Measurements from ENCODE around the gene TMIGD2.
"Not testable (repeated sequence)": the region's sequence is repeated elsewhere in the genome, so short reads cannot be mapped to it uniquely, and the experiment has no call there.

Gene TMIGD2

GRCh38 chr19:4329858-4330257, 27.7 kb upstream of the TMIGD2 start:
- H3K27ac ChIP-seq: no peak overlapping the region
- TF ChIP-seq, protein P1, sequence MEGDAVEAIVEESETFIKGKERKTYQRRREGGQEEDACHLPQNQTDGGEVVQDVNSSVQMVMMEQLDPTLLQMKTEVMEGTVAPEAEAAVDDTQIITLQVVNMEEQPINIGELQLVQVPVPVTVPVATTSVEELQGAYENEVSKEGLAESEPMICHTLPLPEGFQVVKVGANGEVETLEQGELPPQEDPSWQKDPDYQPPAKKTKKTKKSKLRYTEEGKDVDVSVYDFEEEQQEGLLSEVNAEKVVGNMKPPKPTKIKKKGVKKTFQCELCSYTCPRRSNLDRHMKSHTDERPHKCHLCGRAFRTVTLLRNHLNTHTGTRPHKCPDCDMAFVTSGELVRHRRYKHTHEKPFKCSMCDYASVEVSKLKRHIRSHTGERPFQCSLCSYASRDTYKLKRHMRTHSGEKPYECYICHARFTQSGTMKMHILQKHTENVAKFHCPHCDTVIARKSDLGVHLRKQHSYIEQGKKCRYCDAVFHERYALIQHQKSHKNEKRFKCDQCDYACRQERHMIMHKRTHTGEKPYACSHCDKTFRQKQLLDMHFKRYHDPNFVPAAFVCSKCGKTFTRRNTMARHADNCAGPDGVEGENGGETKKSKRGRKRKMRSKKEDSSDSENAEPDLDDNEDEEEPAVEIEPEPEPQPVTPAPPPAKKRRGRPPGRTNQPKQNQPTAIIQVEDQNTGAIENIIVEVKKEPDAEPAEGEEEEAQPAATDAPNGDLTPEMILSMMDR (conservative IDR thresholded peaks at IDR 0.05): no peak

DNA sequence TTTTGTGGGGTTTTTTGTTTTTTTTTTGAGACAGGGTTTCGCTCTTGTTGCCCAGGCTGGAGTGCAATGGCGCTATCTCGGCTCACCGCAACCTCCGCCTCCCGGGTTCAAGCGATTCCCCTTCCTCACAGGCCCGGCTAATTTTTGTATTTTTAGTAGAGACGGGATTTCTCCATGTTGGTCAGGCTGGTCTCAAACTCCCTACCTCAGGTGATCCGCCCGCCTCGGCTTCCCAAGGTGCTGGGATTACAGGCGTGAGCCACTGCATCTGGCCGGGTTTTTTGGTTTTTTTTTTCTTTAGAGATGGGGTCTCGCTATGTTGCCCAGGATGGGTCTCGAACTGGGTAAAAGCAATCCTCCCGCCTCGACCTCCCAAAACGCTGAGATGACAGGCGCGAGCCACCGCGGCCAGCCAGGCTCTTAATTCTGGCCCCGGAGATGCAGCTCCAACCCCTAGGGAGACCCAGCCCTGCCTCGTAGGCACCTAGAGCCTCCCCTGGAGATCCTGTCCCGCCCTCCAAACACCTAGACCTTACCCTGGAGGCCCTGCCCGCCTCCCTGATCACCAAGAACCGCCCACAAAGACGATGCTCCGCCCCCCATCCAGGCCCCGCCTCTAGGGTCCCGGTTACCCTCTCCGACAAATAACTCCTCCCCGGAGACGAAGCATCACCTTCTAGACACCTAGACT, 26.9 kb upstream of the TMIGD2 start:
- not testable (repeated sequence) for H3K27ac ChIP-seq

DNA sequence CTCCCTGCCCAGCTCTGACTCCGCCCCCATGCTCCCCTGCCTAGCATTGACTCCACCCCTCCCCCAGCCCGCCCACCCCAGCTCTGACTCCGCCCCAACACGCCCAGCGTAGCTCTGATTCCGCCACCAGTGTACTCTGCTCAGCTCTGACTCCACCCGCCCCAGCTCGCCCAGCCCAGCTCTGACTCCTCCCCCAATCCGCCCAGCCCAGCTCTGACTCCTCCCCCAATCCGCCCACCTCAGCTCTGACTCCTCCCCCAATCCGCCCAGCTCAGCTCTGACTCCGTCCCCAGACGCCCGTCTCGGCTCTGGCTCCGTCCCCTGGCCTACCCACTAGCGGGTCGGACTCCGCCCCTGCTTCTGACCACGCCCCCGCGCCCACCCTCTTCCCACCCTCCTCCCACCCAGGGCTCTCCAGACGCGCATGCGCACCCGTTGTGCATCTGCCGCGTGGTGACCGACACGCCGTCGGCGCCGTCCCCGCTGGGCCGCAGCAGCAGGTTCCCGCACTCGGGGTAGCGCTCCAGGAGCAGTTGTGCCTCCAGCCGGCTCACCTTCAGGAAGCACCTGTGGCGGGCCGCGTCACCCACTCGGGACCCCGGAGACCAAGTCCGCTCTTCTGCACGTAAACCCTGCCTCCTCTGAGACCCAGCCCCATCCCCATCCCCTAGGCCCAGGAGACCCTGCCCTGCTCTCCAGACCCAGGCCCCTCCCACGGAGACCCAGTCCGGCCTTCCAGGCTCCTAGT, 26.2 kb upstream of the TMIGD2 start:
- no peak overlapping the region for H3K27ac ChIP-seq
- TF ChIP-seq, protein P1 (conservative IDR thresholded peaks at IDR 0.05): no peak

DNA sequence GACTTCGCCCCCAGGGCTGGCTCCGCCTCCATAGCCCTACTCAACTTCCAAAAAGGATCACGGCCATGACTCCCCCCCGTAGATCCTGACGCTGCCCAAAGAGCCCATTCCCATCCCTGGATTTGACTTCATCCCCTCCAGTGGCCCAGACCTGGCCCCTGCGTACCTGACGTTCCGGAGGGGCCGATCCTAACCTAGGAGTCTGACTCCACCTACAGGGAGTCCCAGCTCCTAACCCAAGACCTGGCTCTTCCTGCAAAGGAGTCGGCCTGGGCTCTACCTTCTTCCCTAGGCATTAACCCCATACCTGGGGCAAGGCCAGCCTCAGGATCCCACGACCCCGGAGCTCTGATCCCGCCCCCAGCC, 25.7 kb upstream of the TMIGD2 start:
- TF ChIP-seq, protein P1 (conservative IDR thresholded peaks at IDR 0.05): no peak
- no peak overlapping the region for H3K27ac ChIP-seq

DNA sequence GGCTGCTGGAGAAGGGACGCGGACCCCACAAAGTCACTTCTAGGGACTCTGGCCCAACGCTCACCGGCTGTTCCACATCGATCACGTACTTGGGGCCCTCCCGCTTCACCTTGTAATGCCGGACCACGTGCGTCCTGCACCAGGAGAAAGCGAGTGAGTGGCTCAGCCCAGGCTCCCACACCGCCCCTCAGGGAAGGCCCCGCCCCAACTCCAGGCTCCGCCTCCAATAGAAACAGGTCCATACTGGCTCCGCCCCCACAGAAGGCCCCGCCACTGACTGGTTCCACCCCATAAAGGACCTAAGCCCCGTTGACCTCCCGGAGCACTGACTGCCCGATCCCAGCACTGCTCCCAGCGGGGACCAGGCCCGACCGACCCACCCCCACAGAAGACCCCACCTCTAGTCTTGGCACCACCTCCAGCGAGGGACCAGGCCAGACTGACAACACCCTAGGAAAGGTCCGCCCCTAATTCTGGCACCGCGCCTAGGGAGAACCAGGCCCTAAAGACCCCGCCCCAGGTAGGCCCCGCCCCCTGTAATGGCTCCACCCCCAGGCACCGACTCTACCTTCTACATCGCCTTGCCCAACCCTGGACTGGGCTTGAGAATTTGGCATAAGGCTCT, 25.2 kb upstream of the TMIGD2 start:
- TF ChIP-seq, protein P1 (conservative IDR thresholded peaks at IDR 0.05): no peak
- no peak overlapping the region for H3K27ac ChIP-seq

DNA sequence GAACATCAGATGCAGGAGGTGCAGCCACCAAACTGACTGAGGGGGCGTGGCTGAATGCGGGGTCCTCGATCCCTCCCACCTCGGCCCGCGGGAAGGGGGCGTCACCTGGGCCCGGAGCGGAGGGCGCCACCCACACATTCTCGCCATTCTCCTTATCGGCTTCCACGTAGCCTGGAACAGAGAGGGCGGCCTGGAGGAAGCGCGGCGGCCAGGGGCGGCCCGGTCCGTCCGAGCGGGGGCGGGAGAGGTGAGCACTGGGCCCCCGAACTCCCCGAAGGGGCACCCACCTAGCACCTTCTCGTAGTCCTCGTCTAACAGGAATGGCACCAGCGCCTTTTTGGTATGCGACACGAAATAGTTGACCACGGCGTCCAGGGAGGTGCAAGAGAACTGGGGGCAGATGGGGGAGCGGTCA, 24.7 kb upstream of the TMIGD2 start:
- TF ChIP-seq, protein P1 (conservative IDR thresholded peaks at IDR 0.05): no peak
- H3K27ac ChIP-seq: no peak overlapping the region

GRCh38 chr19:4326215-4326836, 24.1 kb upstream of the TMIGD2 start:
- TF ChIP-seq, protein P1 (conservative IDR thresholded peaks at IDR 0.05): no peak
- no peak overlapping the region for H3K27ac ChIP-seq
